Upper lobe of left lung (tissue), 4 donors: Measurements from ENCODE around the gene DDRGK1.

Experiments
- CTCF ChIP-seq, 6 experiments: fragments of 450-650 bp in 4 of 6; fragments of 200-600 bp in 2 of 6; sonication (generic) in 2 of 6; IDR thresholded peaks; one replicate each; pipeline ENCODE4 v1.5.1; 2016 to 2019; ENCODE audit warnings: antibody characterized with exemption in 6 of 6
- POLR2A ChIP-seq, 4 donors: fragments of 450-650 bp; IDR thresholded peaks; one replicate each; pipeline ENCODE4 v1.5.1; 2016 to 2017; ENCODE audit warnings: antibody characterized with exemption in 4 of 4, mild to moderate bottlenecking in 2 of 4

GRCh38 chr20:3238616-3239025 lies 34.1 kb upstream of the DDRGK1 start:
- TF ChIP-seq POLR2A (IDR thresholded peaks at IDR 0.05) (no peak), CTCF (IDR thresholded peaks at IDR 0.05) (no peak)
